COLO829 (cell line): ENCODE data around the gene ZNF518B.
"Not testable (repeated sequence)": the region's sequence is repeated elsewhere in the genome, so short reads cannot be mapped to it uniquely, and the experiment has no call there.

ENCODE experiments used
- DNase-seq: peaks from one replicate; pipeline ENCODE4 v3.0.0; 2012; ENCODE audit warnings: low spot score

The ZNF518B gene

GRCh38 chr4:10458177-10458576 is 951 bp upstream of the ZNF518B start:
- no peak for DNase-seq

GRCh38 chr4:10456595-10457254 is 501 bp downstream of the ZNF518B start:
- DNase-seq = no peak

- DNase-seq = no peak
Measured at GRCh38 chr4:10456260-10456594, 999 bp downstream of the ZNF518B start.

GRCh38 chr4:10455133-10455532 is 2.1 kb downstream of the ZNF518B start:
- no peak for DNase-seq

GRCh38 chr4:10454726-10455125 is 2.5 kb downstream of the ZNF518B start:
- no peak for DNase-seq

- no peak for DNase-seq
Measured at GRCh38 chr4:10454121-10454520, 3.1 kb downstream of the ZNF518B start.

- no peak for DNase-seq
Measured at GRCh38 chr4:10448991-10449390, 8.2 kb downstream of the ZNF518B start.

- no peak for DNase-seq
Measured at GRCh38 chr4:10442976-10443375, 14.2 kb downstream of the ZNF518B start.

- DNase-seq = no peak
Measured at GRCh38 chr4:10441512-10441911, 15.7 kb downstream of the ZNF518B start.

GRCh38 chr4:10438924-10439323 is 18.3 kb downstream of the ZNF518B start:
- no peak for DNase-seq

GRCh38 chr4:10437735-10438134 is 19.5 kb downstream of the ZNF518B start:
- DNase-seq = no peak

GRCh38 chr4:10427680-10428079 is 29.5 kb downstream of the ZNF518B start:
- DNase-seq = not testable (repeated sequence)

- no peak for DNase-seq
Measured at GRCh38 chr4:10421344-10422055, 35.7 kb downstream of the ZNF518B start.

GRCh38 chr4:10417740-10418139 is 39.5 kb downstream of the ZNF518B start:
- DNase-seq = no peak

GRCh38 chr4:10416441-10416840 is 40.8 kb downstream of the ZNF518B start:
- no peak for DNase-seq

- DNase-seq = no peak
Measured at GRCh38 chr4:10413177-10413576, 44.0 kb downstream of the ZNF518B start.

- no peak for DNase-seq
Measured at GRCh38 chr4:10405672-10406071, 51.6 kb downstream of the ZNF518B start.

- DNase-seq = peak; percentile 31
Measured at GRCh38 chr4:10403633-10404445, 53.4 kb downstream of the ZNF518B start.

GRCh38 chr4:10395971-10396580 is 61.1 kb downstream of the ZNF518B start:
- DNase-seq = no peak
